Heart left ventricle (tissue), 16 donors: ENCODE measurements around the gene SRD5A3. TPM values are rescaled to one million over a fixed set of nuclear protein-coding genes. Genes with fewer than 3 reads are reported as not detected.
A peak's percentile ranks its signal among the peaks of the same experiment; 100 is the strongest.

Experiments used
- ATAC-seq, 4 donors: fragments of 200-7000 bp; cut with Tn5 transposase; one replicate each; pipeline ENCODE4 v1.9.1; 2020 to 2022; ENCODE audit warnings: moderate library complexity in 4 of 4, mild to moderate bottlenecking in 3 of 4, moderate number of reproducible peaks in 1 of 4
- DNase-seq, 5 donors: peaks; one replicate each; pipeline ENCODE4 v3.0.0-alpha.2; 2020
- H3K27ac ChIP-seq, 12 donors: fragments of 200-600 bp; sonication (generic) in 4 of 12; one replicate each; pipeline versions ENCODE4 v1.5.0 to v1.8.0; 2016 to 2022; ENCODE audit warnings: mild to moderate bottlenecking in 2 of 12
- H3K27me3 ChIP-seq, 9 donors: fragments of 200-600 bp; sonication (generic) in 2 of 9; one replicate each; pipeline versions ENCODE4 v1.5.1 to v1.8.0; 2016 to 2022; ENCODE audit warnings: mild to moderate bottlenecking in 3 of 9
- H3K36me3 ChIP-seq, 9 donors: fragments of 200-600 bp; sonication (generic) in 2 of 9; one replicate each; pipeline versions ENCODE4 v1.5.0 to v1.8.0; 2018 to 2022; ENCODE audit warnings: mild to moderate bottlenecking in 2 of 9
- H3K4me1 ChIP-seq, 12 donors: fragments of 200-600 bp; sonication (generic) in 4 of 12; one replicate each; pipeline versions ENCODE4 v1.5.0 to v1.8.0; 2016 to 2022; ENCODE audit warnings: mild to moderate bottlenecking in 3 of 12
- H3K4me3 ChIP-seq, 12 donors: fragments of 200-600 bp; sonication (generic) in 4 of 12; one replicate each; pipeline versions ENCODE4 v1.5.0 to v1.8.0; 2017 to 2022; ENCODE audit warnings: mild to moderate bottlenecking in 9 of 12, moderate library complexity in 4 of 12
- H3K9me3 ChIP-seq, 12 donors: fragments of 200-600 bp; sonication (generic) in 4 of 12; one replicate each; pipeline versions ENCODE4 v1.5.0 to v1.8.0; 2016 to 2022; ENCODE audit warnings: mild to moderate bottlenecking in 1 of 12
- CTCF ChIP-seq, 12 donors: fragments of 200-600 bp; sonication (generic) in 4 of 12; IDR thresholded peaks; one replicate each; pipeline versions ENCODE4 v1.5.0 to v1.8.0; 2018 to 2022; ENCODE audit warnings: antibody characterized with exemption in 12 of 12, mild to moderate bottlenecking in 5 of 12
- POLR2A ChIP-seq, 2 donors: fragments of 450-650 bp; IDR thresholded peaks; one replicate each; pipeline ENCODE4 v1.6.1; 2017; ENCODE audit warnings: antibody characterized with exemption in 2 of 2, mild to moderate bottlenecking in 2 of 2, moderate library complexity in 2 of 2
- WGBS, 4 donors: extraction: QIAGEN DNeasy Blood & Tissue Kit in 2 of 4; methylation state at CpG; one replicate each; pipeline versions ENCODE4 v1.1.5 to v1.1.7; 2013 to 2018; 5-methylcytosine and 5-hydroxymethylcytosine counted together
- intact Hi-C, 10 donors: fragments of 100-400 bp; cut with DNase I; formaldehyde crosslinking; loops; one replicate each; pipeline versions ENCODE4 v1.11.1 to v1.14.2; 2022
- long read RNA-seq, 3 donors: library from polyadenylated mRNA; unstranded; transcript quantifications; one replicate each; pipeline ENCODE4 v2.0.0, GENCODE V29; 2020 to 2021
- polyA plus RNA-seq, 2 donors: library from polyadenylated mRNA; stranded (reverse); fragments of 200-250 nt; gene quantifications; one replicate each; pipeline ENCODE4 v1.2.3, GENCODE V29; 2013
- total RNA-seq, 9 donors: library from RNA; depleted of rRNA in 2 of 9; stranded (reverse); fragments of >200 nt in 2 of 9; fragmentation: NEBNext Ultra II Directional in 3 of 9; extraction: Animal tissue kit (Norgen Biotek cat#: 25700) in 3 of 9; gene quantifications; one replicate each; pipeline versions ENCODE4 v1.1.0 to v1.2.4, GENCODE V29; 2016 to 2023
- donor health status: ischemic (EF 13 %, LVEDD 7.1; RV severe dilation, severe dysfunction).
- donor health status: healthy with polysubstance abuse.
- donor health status: DM: no; HTN: yes; CAD: no.
- donor health status: DM: no; HTN: no; CAD: no.
- donor health status: ischemic (EF 25% LVEDD 6.9; RV normal size, moderate dysfunction).
- donor health status: ischemic (EF 25% LVEDD 5.7; RV mildly dilated, moderate dysfunction).
- donor health status: healthy.
- donor health status: DM: yes; HTN: yes; CAD: no.
- donor health status: ischemic (EF 35%, LVEDD 5.7; RV mildly dilated, moderate dysfunction).
- donor health status: nonischemic (EF 11% LVEDD 7.7; RV severe dilation, severe dysfunction).
- donor health status: DM: yes; HTN: yes; CAD: no.
- donor health status: PGD.
- donor health status: ischemic (EF 29% LVEDD 5.4; RV normal size, mild dysfunction).
- donor health status: nonischemic (EF 23%, LVEDD 6.1; RV moderate dilation, normal function).

Gene SRD5A3
- 10 to 100 TPM in 3 of 9 donors, 1 to 10 TPM in 6; 4.5 to 16.8 (median 7.8) TPM for total RNA-seq
- 1 to 10 TPM; 4.5 to 9.7 TPM for polyA plus RNA-seq
- long read RNA-seq, donor 1, full-length matches to known transcripts: 14 of 18 reads
- long read RNA-seq, donor 1, partial matches to known transcripts: 0 of 18 reads
- long read RNA-seq, donor 1, other reads (novel, unspliced or antisense): 4 of 18 reads
- long read RNA-seq, donor 2, full-length matches to known transcripts: 39 of 51 reads
- long read RNA-seq, donor 2, partial matches to known transcripts: 0 of 51 reads
- long read RNA-seq, donor 2, other reads (novel, unspliced or antisense): 12 of 51 reads
- long read RNA-seq, donor 3, full-length matches to known transcripts: 5 of 6 reads
- long read RNA-seq, donor 3, partial matches to known transcripts: 0 of 6 reads
- long read RNA-seq, donor 3, other reads (novel, unspliced or antisense): 1 of 6 reads

DNA sequence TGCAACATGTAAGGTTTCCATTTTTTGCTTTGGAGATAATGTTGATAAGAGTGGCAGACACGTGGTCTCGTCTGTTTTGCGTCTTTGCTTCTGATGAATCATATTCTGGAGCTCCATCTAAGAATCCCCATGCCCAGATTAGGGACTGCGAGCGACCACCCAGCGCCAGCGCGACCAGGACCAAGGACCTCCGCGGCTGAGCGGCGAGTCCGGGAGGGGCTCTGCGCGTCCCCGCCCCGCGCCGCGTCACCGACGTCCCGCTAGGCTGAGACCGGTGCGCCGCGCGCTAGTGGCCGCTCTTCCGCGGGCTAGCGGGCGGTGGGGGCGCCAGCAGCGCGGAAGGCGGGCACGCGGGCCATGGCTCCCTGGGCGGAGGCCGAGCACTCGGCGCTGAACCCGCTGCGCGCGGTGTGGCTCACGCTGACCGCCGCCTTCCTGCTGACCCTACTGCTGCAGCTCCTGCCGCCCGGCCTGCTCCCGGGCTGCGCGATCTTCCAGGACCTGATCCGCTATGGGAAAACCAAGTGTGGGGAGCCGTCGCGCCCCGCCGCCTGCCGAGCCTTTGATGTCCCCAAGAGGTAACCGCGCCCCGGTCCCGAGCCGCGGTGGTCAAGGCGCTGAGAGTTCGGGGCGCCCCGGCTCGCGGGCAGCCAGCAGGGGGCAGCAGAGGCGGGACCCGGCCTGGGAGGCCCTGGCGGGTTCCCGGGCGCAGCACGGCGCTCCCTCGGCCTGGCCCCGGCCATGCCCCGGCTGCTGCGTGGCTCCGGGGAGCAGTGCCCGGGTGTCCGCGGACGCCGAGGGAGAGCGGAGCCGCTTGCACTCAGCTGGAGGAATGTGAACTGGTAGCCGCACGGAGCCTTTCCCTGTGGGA, at the start of gene SRD5A3:
Gene SRD5A3 (plus strand): TSS at position 263 of the 871 bp plus-strand sequence. CDS start 95 bp downstream, at position 358.
- Histone ChIP-seq H3K27ac (peak within 1 kb of the TSS; percentile 89 to 100 (median 98)), H3K4me3 (peak within 1 kb of the TSS; percentile 48 to 97 (median 80)), H3K36me3 (peaks cover 0 to under 1% (median 0%) of the 10 kb centered on the region in 9 donors), H3K4me1 (peaks cover 4 to 31% (median 16%) of the 10 kb centered on the region in 12 donors), H3K9me3 (no peaks in the 10 kb centered on the region), H3K27me3 (no peaks in the 10 kb centered on the region)
- TF ChIP-seq CTCF (IDR thresholded peaks at IDR 0.05): peak; percentile 90 to 99 (median 98)
- peak in 1 of 2 donors; percentile 72 for TF ChIP-seq POLR2A (IDR thresholded peaks at IDR 0.05)
- intact Hi-C loops: loop anchor here (1.0 to 10.0 kb wide), 17 partner anchors 49 to 529 kb away; partner anchors contain the start of genes TMEM165 (in 8 of the 10), CLOCK (in 6 of the 10) and EXOC1 (in 2 of the 10)
- peak; percentile 86 to 94 (median 88) for DNase-seq
- ATAC-seq: peak; percentile 94 to 98 (median 96)
- WGBS, 4 donors: 0 to 1% (median 0%) methylated on average over 15 to 95 of the region's 95 CpGs

GRCh38 chr4:55297346-55297745, 48.7 kb upstream of the SRD5A3 start:
- no peaks in the 10 kb centered on the region for H3K27me3 ChIP-seq
- WGBS, 4 donors: 90 to 97% (median 93%) methylated on average over 7 to 9 of the region's 9 CpGs
- intact Hi-C loops: no loop called here
- ATAC-seq (no peak), DNase-seq (no peak)
- no peak for TF ChIP-seq CTCF (IDR thresholded peaks at IDR 0.05)
- TF ChIP-seq POLR2A (IDR thresholded peaks at IDR 0.05): no peak
- H3K4me1 ChIP-seq: no peaks in the 10 kb centered on the region
- H3K36me3 ChIP-seq: no peaks in the 10 kb centered on the region
- peaks cover 0 to 8% (median 0%) of the 10 kb centered on the region in 12 donors for H3K9me3 ChIP-seq
- H3K27ac ChIP-seq: no peak overlapping the region
- no peak overlapping the region for H3K4me3 ChIP-seq

- H3K27me3 ChIP-seq: no peaks in the 10 kb centered on the region
- H3K4me3 ChIP-seq: no peak overlapping the region
- ATAC-seq: peak; percentile 55 to 97 (median 94)
- no peak for TF ChIP-seq POLR2A (IDR thresholded peaks at IDR 0.05)
- TF ChIP-seq CTCF (IDR thresholded peaks at IDR 0.05): no peak
- H3K36me3 ChIP-seq: no peaks in the 10 kb centered on the region
- H3K4me1 ChIP-seq: peaks cover 0 to 12% (median 4%) of the 10 kb centered on the region in 12 donors
- peaks cover 0 to 13% (median 0%) of the 10 kb centered on the region in 12 donors for H3K9me3 ChIP-seq
- peak overlapping the region in 2 of 12 donors; percentile 12 to 50 for H3K27ac ChIP-seq
- peak in 2 of 5 donors; percentile 33 to 37 for DNase-seq
- 26 to 56% (median 41%) methylated on average over 3 of the region's 3 CpGs for whole genome bisulfite sequencing, 4 donors
- intact Hi-C loops: loop anchor here in 1 of 10 donors (2.0 kb wide), 1 partner anchor 179 kb away; the partner anchor contains the start of gene KDR
These were observed 42.3 kb upstream of the SRD5A3 start for GRCh38 chr4:55303760-55304165.
